GM19035 (cell line): ENCODE results near the gene MAML3.

Experiments used
- ATAC-seq: cut with Tn5 transposase; IDR thresholded peaks from one replicate; pipeline ENCODE4 v1.9.1; 2021; ENCODE audit not compliant: unreplicated experiment

Gene MAML3

GRCh38 chr4:139672732-139673131, 481.3 kb downstream of the MAML3 start:
- ATAC-seq, result no peak

DNA sequence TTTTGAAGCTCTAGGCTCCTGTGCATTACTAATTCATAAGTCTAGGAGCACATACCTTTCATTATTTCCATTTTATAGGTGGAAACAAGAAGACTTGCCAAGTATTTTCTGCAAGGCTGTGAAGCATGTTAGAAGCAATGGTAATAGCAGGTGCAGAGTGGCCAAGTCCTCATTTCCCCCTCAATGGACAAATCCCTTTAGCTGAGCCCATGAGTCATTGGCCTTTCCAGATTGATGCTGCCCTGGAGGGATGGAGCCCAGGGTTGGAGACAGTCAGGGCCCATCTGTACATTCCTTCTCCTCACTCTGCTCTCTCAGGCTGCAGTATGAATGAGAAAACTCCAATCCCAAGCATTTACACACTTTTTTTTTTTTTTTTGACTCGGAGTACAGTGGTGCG, 481.8 kb downstream of the MAML3 start:
- ATAC-seq, result no peak

GRCh38 chr4:139670775-139671174, 483.2 kb downstream of the MAML3 start:
- ATAC-seq, result no peak

- ATAC-seq, result no peak
These were observed 484.1 kb downstream of the MAML3 start for GRCh38 chr4:139669890-139670289.

DNA sequence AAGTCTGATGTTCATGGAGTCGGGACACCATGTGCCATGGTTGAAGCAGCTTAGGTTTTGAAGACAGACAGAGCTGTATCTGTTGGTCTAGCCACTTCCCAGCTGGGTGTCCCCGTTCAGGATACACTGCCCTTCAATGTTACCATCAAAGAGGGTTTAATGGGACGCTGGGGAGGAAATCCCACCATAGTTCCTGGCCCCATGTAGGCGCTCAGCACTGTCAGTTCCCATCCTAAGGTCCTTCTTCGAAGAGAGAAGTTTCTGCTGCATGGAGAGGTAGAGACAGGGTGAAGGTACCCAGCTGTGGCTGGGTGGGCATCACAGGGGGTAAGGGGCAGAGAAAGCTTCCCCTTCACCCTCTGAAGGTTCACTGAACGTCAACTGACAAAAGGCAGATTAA, 484.6 kb downstream of the MAML3 start:
- ATAC-seq, result no peak

DNA sequence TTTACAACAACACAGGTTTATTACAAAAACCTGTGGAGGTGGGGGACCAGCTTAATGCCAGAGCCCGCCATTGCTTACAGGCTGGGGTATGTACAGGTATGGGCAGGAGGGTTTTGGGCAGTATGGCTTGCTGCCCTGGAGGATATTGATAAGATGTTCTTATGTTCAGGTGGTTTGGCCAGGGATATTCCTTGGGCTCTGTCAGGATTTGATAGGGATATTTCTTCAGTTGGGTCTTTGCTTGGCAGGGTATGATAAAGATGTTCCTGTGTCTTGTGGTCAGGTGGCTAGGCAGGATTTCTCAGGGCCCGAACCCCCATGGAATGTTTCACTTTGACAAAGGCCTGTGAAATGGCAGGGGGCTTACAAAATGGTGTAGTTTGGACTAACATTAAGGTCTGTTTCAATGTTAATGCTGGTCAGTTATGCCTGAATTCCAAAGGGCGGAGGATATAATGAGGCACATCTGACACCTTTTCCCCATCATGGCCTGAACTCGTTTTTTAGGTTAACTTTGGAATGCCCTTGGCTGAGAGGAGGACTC, 485.3 kb downstream of the MAML3 start:
- ATAC-seq, result no peak

DNA sequence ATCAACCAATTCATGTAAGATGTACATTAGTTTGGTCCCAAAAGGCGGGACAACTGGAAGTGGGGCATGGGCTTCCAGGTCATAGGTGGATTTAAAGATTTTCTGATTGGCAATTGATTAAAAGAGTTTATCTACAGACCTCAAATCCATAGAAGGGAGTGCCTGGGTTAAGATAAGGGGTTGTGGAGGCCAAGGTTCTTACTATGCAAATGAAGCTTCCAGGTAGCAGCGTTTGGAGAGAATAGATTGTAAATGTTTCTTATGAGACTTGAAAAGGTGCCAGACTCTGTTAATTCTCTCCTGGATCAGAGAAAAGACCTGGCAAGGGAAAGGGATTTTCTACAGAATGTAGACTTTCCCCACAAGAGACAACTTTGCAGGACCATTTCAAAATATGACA, 485.9 kb downstream of the MAML3 start:
- ATAC-seq, result no peak
